NB4 (cell line): ENCODE results near the gene ZBP1.

Source experiments
- DNase-seq: peaks from one replicate; pipeline ENCODE4 v3.0.0; 2010; ENCODE audit warnings: low read depth
- H3K4me3 ChIP-seq: one replicate; pipeline ENCODE4 v1.5.1; 2011; ENCODE audit warnings: mild to moderate bottlenecking, low read depth, low read length, moderate library complexity
- MAX ChIP-seq: IDR thresholded peaks from 2 replicates; pipeline ENCODE4 v1.6.1; 2011; ENCODE audit warnings: low read depth, low read length
- MYC ChIP-seq: IDR thresholded peaks from 2 replicates; pipeline ENCODE4 v1.6.1; 2011; ENCODE audit warnings: low read depth, low read length
- POLR2A ChIP-seq: IDR thresholded peaks from 2 replicates; pipeline ENCODE4 v1.6.1; 2011; ENCODE audit warnings: mild to moderate bottlenecking; ENCODE audit not compliant: insufficient read length; ENCODE audit errors: extremely low read depth
- TF ChIP-seq, protein P1 (sequence below): IDR thresholded peaks from one replicate; pipeline ENCODE4 v1.5.1; 2012; ENCODE audit warnings: low read depth, low read length

Gene ZBP1

GRCh38 chr20:57666106-57666833, 46.0 kb upstream of the ZBP1 start:
- DNase-seq: no peak
- TF ChIP-seq MYC (no peak), MAX (no peak), POLR2A (no peak)
- TF ChIP-seq, protein P1, sequence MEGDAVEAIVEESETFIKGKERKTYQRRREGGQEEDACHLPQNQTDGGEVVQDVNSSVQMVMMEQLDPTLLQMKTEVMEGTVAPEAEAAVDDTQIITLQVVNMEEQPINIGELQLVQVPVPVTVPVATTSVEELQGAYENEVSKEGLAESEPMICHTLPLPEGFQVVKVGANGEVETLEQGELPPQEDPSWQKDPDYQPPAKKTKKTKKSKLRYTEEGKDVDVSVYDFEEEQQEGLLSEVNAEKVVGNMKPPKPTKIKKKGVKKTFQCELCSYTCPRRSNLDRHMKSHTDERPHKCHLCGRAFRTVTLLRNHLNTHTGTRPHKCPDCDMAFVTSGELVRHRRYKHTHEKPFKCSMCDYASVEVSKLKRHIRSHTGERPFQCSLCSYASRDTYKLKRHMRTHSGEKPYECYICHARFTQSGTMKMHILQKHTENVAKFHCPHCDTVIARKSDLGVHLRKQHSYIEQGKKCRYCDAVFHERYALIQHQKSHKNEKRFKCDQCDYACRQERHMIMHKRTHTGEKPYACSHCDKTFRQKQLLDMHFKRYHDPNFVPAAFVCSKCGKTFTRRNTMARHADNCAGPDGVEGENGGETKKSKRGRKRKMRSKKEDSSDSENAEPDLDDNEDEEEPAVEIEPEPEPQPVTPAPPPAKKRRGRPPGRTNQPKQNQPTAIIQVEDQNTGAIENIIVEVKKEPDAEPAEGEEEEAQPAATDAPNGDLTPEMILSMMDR: no peak
- no peak overlapping the region for H3K4me3 ChIP-seq

DNA sequence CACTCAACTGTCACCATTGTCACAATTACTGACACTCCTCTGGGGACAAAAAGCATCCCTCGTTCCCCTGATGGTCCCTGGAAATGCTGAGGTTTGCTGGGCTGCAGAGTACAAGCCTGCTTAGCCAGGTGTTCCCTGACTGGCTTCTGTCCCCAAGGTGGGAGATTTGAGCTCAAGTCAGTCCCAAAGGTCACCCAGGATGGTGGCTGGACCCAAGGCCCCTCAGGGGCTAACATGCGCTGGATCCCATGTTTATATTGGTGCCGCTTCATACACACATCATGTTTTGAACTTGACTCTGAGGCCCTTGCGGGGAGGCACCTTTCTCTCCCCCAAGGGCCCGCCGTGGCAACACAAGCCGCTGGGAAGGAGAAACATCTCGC, 45.4 kb upstream of the ZBP1 start:
- no peak for DNase-seq
- H3K4me3 ChIP-seq: no peak overlapping the region
- TF ChIP-seq POLR2A (no peak), MAX (no peak)

GRCh38 chr20:57664924-57665588, 44.8 kb upstream of the ZBP1 start:
- no peak for TF ChIP-seq MYC
- no peak for TF ChIP-seq MAX
- TF ChIP-seq, protein P1: no peak
- no peak for TF ChIP-seq POLR2A
- no peak overlapping the region for H3K4me3 ChIP-seq
- no peak for DNase-seq

DNA sequence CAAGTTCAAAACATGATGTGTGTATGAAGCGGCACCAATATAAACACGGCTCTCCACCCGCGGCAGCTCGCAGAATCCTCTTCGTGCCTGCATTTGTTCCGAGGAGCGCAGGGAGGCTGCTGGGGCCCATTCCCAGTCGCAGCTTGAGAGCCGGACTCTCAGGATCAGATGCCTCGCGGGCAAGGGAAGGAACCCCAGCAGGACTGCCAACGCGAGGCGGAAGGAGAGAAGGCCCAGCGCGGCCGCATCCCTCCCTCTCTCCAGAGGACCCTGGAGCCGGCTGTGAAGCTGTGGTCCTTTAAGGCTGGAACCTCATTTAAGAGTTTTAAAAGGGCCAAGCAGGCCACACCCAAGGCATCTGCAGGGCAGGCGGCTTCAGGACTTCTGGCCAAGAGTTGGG, 44.2 kb upstream of the ZBP1 start:
- DNase-seq: no peak
- no peak overlapping the region for H3K4me3 ChIP-seq
- TF ChIP-seq MAX: no peak
- TF ChIP-seq MYC: no peak
- TF ChIP-seq, protein P1: no peak
- no peak for TF ChIP-seq POLR2A

- no peak for DNase-seq
- H3K4me3 ChIP-seq: no peak overlapping the region
- TF ChIP-seq, protein P1: no peak
- no peak for TF ChIP-seq POLR2A
- no peak for TF ChIP-seq MYC
- TF ChIP-seq MAX: no peak
Observed at GRCh38 chr20:57663681-57664451, 43.6 kb upstream of the ZBP1 start.

- no peak for TF ChIP-seq MAX
- TF ChIP-seq, protein P1: no peak
- no peak for DNase-seq
- no peak overlapping the region for H3K4me3 ChIP-seq
Observed at GRCh38 chr20:57663241-57663640, 43.0 kb upstream of the ZBP1 start.
